SKM-1 treated with dmso at 0.1 percent for 144 hours (cell line): ENCODE data around the gene TIPIN.
"Not testable (repeated sequence)": the region's sequence is repeated elsewhere in the genome, so short reads cannot be mapped to it uniquely, and the experiment has no call there.

Experiments used
- DNase-seq: peaks from one replicate; lab custom pipeline; 2025; ENCODE audit not compliant: unreplicated experiment; lab: John Stamatoyannopoulos, UW

TIPIN gene

GRCh38 chr15:66304425-66304824 lies 52.1 kb downstream of the TIPIN start:
- DNase-seq = not testable (repeated sequence)

- DNase-seq = no peak
Measured at GRCh38 chr15:66302489-66303278, 53.8 kb downstream of the TIPIN start.

GRCh38 chr15:66298803-66299251 lies 57.7 kb downstream of the TIPIN start:
- DNase-seq = no peak

GRCh38 chr15:66296186-66296585 lies 60.3 kb downstream of the TIPIN start:
- DNase-seq = no peak

- DNase-seq = no peak
Measured at GRCh38 chr15:66294932-66295235, 61.6 kb downstream of the TIPIN start.

GRCh38 chr15:66294157-66294931 lies 62.1 kb downstream of the TIPIN start:
- peak; percentile 60 for DNase-seq

- DNase-seq = peak; percentile 57
Measured at GRCh38 chr15:66293419-66294156, 62.9 kb downstream of the TIPIN start, which contains the start of gene DIS3L. Gene DIS3L, plus strand, starts transcription at chr15:66293568. Its CDS starts 29 bp downstream, at chr15:66293597.

- no peak for DNase-seq
Measured at GRCh38 chr15:66292571-66293418, 63.7 kb downstream of the TIPIN start.

GRCh38 chr15:66291816-66292570 lies 64.5 kb downstream of the TIPIN start:
- no peak for DNase-seq

GRCh38 chr15:66290518-66290917 lies 66.0 kb downstream of the TIPIN start:
- no peak for DNase-seq

- no peak for DNase-seq
Measured at GRCh38 chr15:66290007-66290406, 66.5 kb downstream of the TIPIN start.

GRCh38 chr15:66288551-66289185 lies 67.8 kb downstream of the TIPIN start:
- DNase-seq = no peak

- DNase-seq = no peak
Measured at GRCh38 chr15:66288093-66288492, 68.4 kb downstream of the TIPIN start.

- DNase-seq = peak; percentile 41
Measured at GRCh38 chr15:66287461-66288057, 68.9 kb downstream of the TIPIN start.
